Esophagus muscularis mucosa (tissue), 4 donors: ENCODE results near the gene MPP3. TPM values are rescaled to one million over a fixed set of nuclear protein-coding genes. Genes with fewer than 3 reads are reported as not detected.

Experiments
- DNase-seq: peaks from one replicate; pipeline ENCODE4 v3.0.0-alpha.2; 2017; ENCODE audit errors: extremely low spot score
- H3K27ac ChIP-seq, 4 donors: fragments of 200-600 bp; sonication (generic); replicated peaks in 1 of 4; 1 replicate in 3 of 4; 2 replicates in 1 of 4; pipeline ENCODE4 v1.5.1; 2016 to 2019; ENCODE audit warnings: mild to moderate bottlenecking in 1 of 4
- H3K27me3 ChIP-seq, 4 donors: fragments of 200-600 bp; sonication (generic); one replicate each; pipeline versions ENCODE4 v1.5.1 to v1.6.0; 2016 to 2019
- H3K36me3 ChIP-seq, 4 donors: fragments of 200-600 bp; sonication (generic); one replicate each; pipeline ENCODE4 v1.5.1; 2016 to 2019
- H3K4me1 ChIP-seq, 4 donors: fragments of 200-600 bp; sonication (generic); one replicate each; pipeline ENCODE4 v1.5.1; 2016 to 2019
- H3K4me3 ChIP-seq, 4 donors: fragments of 200-600 bp; sonication (generic); 1 replicate in 2 of 4; 2 replicates in 2 of 4; pipeline ENCODE4 v1.5.1; 2016 to 2019; ENCODE audit warnings: mild to moderate bottlenecking in 4 of 4, moderate library complexity in 1 of 4
- H3K9me3 ChIP-seq, 4 donors: fragments of 200-600 bp; sonication (generic); 1 replicate in 3 of 4; 2 replicates in 1 of 4; pipeline ENCODE4 v1.5.1; 2016 to 2019
- EP300 ChIP-seq: sonication (generic); formaldehyde crosslinking; IDR thresholded peaks from one replicate; pipeline ENCODE4 v1.6.1; 2017; ENCODE audit warnings: antibody characterized with exemption
- POLR2A ChIP-seq: fragments of 450-650 bp; IDR thresholded peaks from one replicate; pipeline ENCODE4 v1.6.1; 2017; ENCODE audit warnings: antibody characterized with exemption, moderate library complexity, mild to moderate bottlenecking, low read depth
- POLR2AphosphoS5 ChIP-seq, 2 donors: sonication (generic); formaldehyde crosslinking; IDR thresholded peaks; one replicate each; pipeline ENCODE4 v1.6.1; 2017; ENCODE audit warnings: antibody characterized with exemption in 2 of 2
- WGBS: methylation state at CpG from one replicate; pipeline ENCODE4 v1.1.5; 2018; 5-methylcytosine and 5-hydroxymethylcytosine counted together
- intact Hi-C: fragments of 100-400 bp; cut with DNase I; formaldehyde crosslinking; loops from one replicate; pipeline ENCODE4 v1.15.1; 2023
- total RNA-seq, 4 donors: library from RNA; depleted of rRNA; stranded (reverse); fragments of >200 nt; gene quantifications; one replicate each; pipeline versions ENCODE4 v1.1.0 to v1.2.1, GENCODE V29; 2016
- TF ChIP-seq, protein P1 (sequence below), 3 experiments: fragments of 200-600 bp in 2 of 3; fragments of 450-650 bp in 1 of 3; sonication (generic) in 2 of 3; IDR thresholded peaks; one replicate each; pipeline ENCODE4 v1.5.1; 2017 to 2019; ENCODE audit warnings: antibody characterized with exemption in 3 of 3, mild to moderate bottlenecking in 2 of 3, moderate library complexity in 1 of 3

MPP3 gene
- total RNA-seq, 4 donors from 2014 or later, result 5.0 to 9.9 (median 6.2) TPM

DNA sequence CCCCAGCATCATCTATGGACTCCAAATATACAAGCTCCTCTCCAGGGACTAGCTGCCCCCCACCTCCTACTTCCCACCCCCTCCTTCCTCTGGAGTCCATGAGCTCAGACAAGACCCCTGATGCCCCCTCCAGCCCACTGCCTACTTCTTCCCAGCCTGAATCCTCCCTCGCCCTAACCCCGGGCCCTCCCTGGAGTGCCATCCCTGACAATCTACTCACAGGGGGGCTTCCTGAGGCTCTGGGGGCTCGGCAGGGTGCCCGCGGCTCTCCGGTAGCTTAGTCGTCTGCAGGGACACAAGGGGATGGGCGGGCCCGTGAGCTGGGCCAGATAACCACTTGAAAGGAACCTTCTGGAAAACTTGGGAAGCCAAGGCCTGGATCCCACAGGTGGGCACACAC is 15.1 kb downstream of the MPP3 start:
- H3K27ac ChIP-seq, result no peak overlapping the region
- WGBS, result 95% methylated on average over 9 of the region's 9 CpGs
- intact Hi-C loops, result no loop called here
- H3K4me1 ChIP-seq, result peaks cover 0 to 7% (median under 1%) of the 10 kb centered on the region in 4 donors
- no peaks in the 10 kb centered on the region for H3K27me3 ChIP-seq
- H3K4me3 ChIP-seq, result no peak overlapping the region
- H3K36me3 ChIP-seq, result peaks cover 0 to 86% (median 63%) of the 10 kb centered on the region in 4 donors
- no peaks in the 10 kb centered on the region for H3K9me3 ChIP-seq
- DNase-seq, result no peak
- no peak for TF ChIP-seq EP300
- no peak for TF ChIP-seq POLR2A
- TF ChIP-seq POLR2AphosphoS5 (IDR thresholded peaks at IDR 0.05), result no peak
- TF ChIP-seq, protein P1, sequence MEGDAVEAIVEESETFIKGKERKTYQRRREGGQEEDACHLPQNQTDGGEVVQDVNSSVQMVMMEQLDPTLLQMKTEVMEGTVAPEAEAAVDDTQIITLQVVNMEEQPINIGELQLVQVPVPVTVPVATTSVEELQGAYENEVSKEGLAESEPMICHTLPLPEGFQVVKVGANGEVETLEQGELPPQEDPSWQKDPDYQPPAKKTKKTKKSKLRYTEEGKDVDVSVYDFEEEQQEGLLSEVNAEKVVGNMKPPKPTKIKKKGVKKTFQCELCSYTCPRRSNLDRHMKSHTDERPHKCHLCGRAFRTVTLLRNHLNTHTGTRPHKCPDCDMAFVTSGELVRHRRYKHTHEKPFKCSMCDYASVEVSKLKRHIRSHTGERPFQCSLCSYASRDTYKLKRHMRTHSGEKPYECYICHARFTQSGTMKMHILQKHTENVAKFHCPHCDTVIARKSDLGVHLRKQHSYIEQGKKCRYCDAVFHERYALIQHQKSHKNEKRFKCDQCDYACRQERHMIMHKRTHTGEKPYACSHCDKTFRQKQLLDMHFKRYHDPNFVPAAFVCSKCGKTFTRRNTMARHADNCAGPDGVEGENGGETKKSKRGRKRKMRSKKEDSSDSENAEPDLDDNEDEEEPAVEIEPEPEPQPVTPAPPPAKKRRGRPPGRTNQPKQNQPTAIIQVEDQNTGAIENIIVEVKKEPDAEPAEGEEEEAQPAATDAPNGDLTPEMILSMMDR (IDR thresholded peaks at IDR 0.05), result no peak

DNA sequence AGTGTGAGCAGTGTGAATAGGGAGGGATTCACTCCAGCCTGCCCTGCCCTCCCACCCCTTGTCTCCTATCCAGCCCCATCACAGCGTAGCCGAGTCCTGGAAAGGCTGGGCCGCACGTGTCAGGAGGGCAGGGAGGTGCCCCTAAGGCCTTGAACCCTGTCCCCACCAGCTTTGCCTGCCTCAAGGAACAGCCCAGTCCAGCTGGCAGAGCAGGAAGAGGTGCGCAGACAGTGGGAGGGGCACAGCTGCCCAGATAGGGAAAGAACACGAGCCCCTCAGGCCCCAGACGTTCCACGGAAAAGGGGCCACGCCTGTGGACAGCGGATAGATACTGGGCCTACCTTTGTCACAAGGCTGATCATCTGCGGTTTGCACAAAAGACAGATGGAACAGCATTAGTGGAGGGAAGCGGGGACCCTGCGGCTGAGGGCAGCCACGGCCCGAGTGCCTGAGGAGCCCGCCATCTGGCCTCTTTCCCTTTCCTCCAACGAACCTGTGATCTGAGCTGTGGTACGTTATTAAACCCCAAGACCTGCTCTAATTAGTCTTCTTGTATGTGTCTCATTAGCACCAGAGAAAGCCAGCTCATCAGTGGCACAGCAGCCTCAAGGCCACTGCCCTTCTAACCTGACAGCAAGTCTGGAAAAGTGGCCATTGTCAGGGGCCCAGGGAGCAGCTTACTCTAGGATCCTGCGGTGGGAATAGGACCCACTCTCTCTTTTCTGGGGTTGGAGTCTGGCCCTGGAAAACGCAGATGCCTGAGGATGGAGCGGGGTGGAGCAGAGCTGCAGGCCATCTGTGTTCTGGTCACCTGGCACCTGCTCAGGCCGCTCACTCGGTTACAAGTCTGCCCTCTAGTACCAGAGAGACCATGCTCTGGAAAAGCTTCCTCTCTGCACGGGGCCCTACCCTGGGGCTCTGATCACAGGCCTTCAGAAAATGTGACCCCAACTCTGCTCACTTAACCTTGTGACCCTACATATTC is 16.3 kb downstream of the MPP3 start:
- intact Hi-C loops, result no loop called here
- 93% methylated on average over 19 of the region's 24 CpGs for WGBS
- Histone ChIP-seq H3K9me3 (no peaks in the 10 kb centered on the region), H3K27me3 (no peaks in the 10 kb centered on the region), H3K36me3 (peaks cover 0 to 93% (median 65%) of the 10 kb centered on the region in 4 donors), H3K27ac (no peak overlapping the region), H3K4me1 (peaks cover 0 to 7% (median 0%) of the 10 kb centered on the region in 4 donors), H3K4me3 (no peak overlapping the region)
- TF ChIP-seq POLR2A (no peak), EP300 (no peak)
- no peak for DNase-seq

DNA sequence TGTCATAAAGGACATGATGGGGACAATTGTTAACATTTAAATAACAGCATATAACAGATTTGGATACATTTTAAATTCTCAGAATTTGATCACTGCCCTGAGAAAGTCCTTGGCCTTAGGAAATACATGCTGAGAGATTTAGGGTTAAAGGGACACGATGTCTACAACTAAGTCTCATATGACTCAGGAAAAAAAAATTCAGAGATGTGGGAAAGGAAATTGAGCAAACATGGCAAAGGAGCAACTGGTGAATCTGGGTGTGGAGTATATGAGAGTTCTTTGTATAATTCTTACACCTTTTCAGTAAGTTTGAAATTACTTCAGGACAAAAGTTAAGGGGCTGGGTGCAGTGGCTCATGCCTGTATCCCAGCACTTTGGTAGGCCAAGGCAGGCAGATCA is 18.2 kb downstream of the MPP3 start:
- Histone ChIP-seq H3K4me1 (peaks cover 0 to 7% (median 0%) of the 10 kb centered on the region in 4 donors), H3K4me3 (no peak overlapping the region), H3K9me3 (no peaks in the 10 kb centered on the region), H3K27me3 (no peaks in the 10 kb centered on the region), H3K27ac (no peak overlapping the region), H3K36me3 (peaks cover 0 to 95% (median 64%) of the 10 kb centered on the region in 4 donors)
- 12% methylated on average over 1 of the region's 1 CpG for WGBS
- DNase-seq, result no peak
- TF ChIP-seq EP300, result no peak
- intact Hi-C loops, result no loop called here

DNA sequence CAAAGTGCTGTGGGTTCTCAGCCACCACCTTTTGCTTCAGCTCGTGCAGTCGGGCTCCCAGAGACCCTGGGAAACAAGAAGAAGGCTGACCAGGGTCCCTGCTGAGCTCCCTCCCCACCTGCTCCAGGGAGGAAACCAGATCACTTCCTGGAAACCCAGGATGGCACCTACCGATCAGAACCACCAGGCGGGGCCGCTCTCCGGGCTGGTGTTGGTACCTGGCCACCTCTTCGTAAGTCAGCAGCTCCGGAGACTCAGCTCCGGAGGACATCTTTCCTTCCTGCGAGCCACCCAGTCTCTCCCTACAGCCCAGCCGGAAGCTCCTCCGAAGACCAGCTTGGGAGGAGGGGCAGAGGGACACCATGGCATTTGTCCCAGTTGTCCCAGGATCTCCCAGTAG is 18.9 kb downstream of the MPP3 start:
- no peak overlapping the region for H3K27ac ChIP-seq
- DNase-seq, result no peak
- H3K9me3 ChIP-seq, result no peaks in the 10 kb centered on the region
- TF ChIP-seq POLR2AphosphoS5 (IDR thresholded peaks at IDR 0.05), result no peak
- TF ChIP-seq, protein P1 (IDR thresholded peaks at IDR 0.05), result no peak
- TF ChIP-seq EP300, result no peak
- no peak for TF ChIP-seq POLR2A
- peaks cover 0 to 7% (median 0%) of the 10 kb centered on the region in 4 donors for H3K4me1 ChIP-seq
- 84% methylated on average over 6 of the region's 12 CpGs for WGBS
- intact Hi-C loops, result no loop called here
- no peak overlapping the region for H3K4me3 ChIP-seq
- H3K27me3 ChIP-seq, result no peaks in the 10 kb centered on the region
- H3K36me3 ChIP-seq, result peaks cover 0 to 95% (median 65%) of the 10 kb centered on the region in 4 donors

DNA sequence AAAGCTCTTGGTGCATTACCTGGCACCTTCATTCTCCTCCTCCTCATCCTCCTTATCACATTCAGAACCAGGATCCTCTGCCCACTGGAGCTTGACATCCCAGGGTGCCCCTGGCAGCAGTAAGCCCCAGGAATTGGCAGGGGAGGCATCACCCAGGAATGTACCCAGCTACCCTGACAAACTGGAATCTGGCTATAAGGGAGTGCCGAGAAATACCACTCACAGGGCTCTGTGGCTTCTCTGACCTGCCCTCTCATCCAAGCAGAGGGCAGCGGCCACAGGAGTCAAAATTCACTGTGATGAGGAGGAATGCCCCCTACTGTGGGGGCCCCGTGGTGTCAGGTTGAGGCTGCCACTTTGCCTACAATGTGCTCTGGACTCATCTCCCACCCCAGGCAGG is 19.6 kb downstream of the MPP3 start:
- 83% methylated on average over 1 of the region's 3 CpGs for WGBS
- H3K36me3 ChIP-seq, result peaks cover 4 to 95% (median 67%) of the 10 kb centered on the region in 4 donors
- H3K27me3 ChIP-seq, result no peaks in the 10 kb centered on the region
- no peak for DNase-seq
- H3K9me3 ChIP-seq, result no peaks in the 10 kb centered on the region
- no peak overlapping the region for H3K27ac ChIP-seq
- intact Hi-C loops, result no loop called here
- H3K4me3 ChIP-seq, result no peak overlapping the region
- no peak for TF ChIP-seq POLR2AphosphoS5 (IDR thresholded peaks at IDR 0.05)
- no peak for TF ChIP-seq POLR2A
- TF ChIP-seq EP300, result no peak
- TF ChIP-seq, protein P1 (IDR thresholded peaks at IDR 0.05), result no peak
- peaks cover 0 to 6% (median 0%) of the 10 kb centered on the region in 4 donors for H3K4me1 ChIP-seq
